GM12891 (cell line): ENCODE results near the gene HSH2D.
A peak's percentile ranks its signal among the peaks of the same experiment; 100 is the strongest.

Experiments used
- PAX5 ChIP-seq: IDR thresholded peaks from 2 replicates; pipeline ENCODE4 v1.6.1; 2011; ENCODE audit warnings: low read length, moderate library complexity, mild to moderate bottlenecking; ENCODE audit not compliant: insufficient read depth, severe bottlenecking
- POLR2AphosphoS5 ChIP-seq: IDR thresholded peaks from 2 replicates; pipeline ENCODE4 v1.6.1; 2011; ENCODE audit warnings: low read depth, low read length, control low read depth
- SPI1 ChIP-seq: IDR thresholded peaks from 2 replicates; pipeline ENCODE4 v1.6.1; 2011; ENCODE audit warnings: low read depth, low read length, control low read depth
- TAF1 ChIP-seq: IDR thresholded peaks from 2 replicates; pipeline ENCODE4 v1.6.1; 2011; ENCODE audit warnings: low read depth, low read length, control low read depth

GRCh38 chr19:16131648-16132047, 11.8 kb upstream of the HSH2D start:
- TF ChIP-seq TAF1 (no peak), SPI1 (no peak), POLR2AphosphoS5 (peak; percentile 73), PAX5 (no peak)
